Measurements from ENCODE around the gene DUOX1.
"Not testable (repeated sequence)": the region's sequence is repeated elsewhere in the genome, so short reads cannot be mapped to it uniquely, and the experiment has no call there.

The DUOX1 gene

DNA sequence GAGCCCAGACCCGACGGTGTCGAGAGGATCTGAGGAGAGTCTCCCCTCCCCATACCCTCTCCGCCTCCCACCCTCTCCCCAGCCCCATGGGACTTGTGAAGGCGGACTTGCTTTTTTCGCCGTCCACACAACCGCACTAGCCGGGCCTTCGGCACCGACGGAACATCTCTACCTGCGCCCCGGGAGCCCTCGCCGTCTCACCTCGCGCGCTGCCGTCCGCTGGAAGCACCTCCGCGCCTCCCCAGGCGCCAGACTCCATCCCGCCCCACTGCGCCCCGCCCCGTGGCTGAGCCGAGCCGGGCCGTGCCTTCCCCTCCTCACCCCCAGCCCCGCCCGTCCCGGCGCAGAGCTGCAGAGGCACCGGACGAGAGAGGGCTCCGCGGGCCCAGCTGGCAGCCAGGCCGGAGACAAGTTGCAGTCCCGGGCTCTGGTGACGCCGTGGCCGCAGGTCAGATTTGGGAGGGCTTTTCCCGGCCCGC, at the start of gene DUOX1, which contains the start of gene DUOXA1:
TSS of gene DUOX1 (plus strand) at position 344 of the 479 bp plus-strand sequence. CDS start 1,973 bp downstream, outside the sequence.
TSS of gene DUOXA1 (minus strand) at position 229 of the 479 bp plus-strand sequence. CDS start 6,865 bp downstream, outside the sequence.
- no peak for DNase-seq

DNA sequence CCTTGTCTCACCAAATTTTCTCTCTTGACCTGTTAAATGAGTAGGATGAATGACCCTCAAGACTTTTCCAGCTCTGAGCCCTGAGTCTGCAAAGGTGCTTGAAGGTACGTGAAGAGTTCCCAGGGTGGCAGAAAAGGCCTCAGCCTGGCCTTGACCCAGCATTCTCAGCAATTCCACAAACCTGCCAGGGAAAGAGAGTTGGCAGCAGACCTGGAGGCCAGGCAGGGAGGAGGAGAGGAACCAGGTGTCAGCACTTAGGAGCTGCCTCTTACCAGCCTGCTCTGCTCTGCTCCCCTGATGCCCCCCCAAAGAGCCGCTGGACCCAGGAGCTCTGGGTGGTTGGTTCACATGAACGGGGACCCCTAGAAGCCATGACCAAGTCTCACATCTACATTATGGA, 49.2 kb upstream of the DUOX1 start:
- DNase-seq: not testable (repeated sequence)

DNA sequence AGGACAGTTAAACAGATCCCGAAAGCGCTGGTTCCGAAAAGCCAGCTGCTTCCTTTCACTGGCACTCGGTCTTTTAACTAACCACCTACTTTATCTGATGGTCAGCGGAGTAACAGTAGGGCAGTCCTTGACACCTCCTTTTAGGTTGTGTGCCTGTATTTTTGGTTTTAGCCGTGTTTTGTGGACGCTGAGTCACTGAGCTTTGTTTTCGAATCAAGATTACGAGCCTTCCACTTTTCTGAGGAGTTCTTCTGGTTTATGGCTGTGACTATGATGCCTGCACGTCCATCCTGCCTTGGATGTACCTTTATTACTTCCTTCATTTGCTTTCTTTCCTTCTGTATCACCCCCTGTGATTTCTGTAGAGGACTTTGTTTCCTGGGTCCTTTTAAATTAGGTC, 47.4 kb upstream of the DUOX1 start:
- not testable (repeated sequence) for DNase-seq

DNA sequence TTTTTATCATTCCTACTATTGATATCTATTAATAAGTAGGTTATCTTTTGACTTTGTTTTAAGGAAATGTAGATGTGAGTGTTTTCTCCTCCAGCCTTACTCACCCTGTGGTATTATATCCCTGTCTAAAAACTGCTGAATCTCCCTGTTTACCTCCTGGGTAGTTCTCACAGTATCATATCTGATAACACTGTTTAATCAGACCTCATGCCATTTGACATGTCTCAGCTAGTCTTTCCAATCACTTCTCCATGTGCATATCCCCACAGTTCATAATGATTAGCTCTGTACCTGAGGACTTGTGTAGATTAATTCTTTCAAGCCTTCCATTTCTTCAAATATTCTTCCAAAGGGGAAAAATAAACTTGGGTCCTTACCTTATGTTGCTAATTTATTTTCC, 46.6 kb upstream of the DUOX1 start:
- DNase-seq: no peak

DNA sequence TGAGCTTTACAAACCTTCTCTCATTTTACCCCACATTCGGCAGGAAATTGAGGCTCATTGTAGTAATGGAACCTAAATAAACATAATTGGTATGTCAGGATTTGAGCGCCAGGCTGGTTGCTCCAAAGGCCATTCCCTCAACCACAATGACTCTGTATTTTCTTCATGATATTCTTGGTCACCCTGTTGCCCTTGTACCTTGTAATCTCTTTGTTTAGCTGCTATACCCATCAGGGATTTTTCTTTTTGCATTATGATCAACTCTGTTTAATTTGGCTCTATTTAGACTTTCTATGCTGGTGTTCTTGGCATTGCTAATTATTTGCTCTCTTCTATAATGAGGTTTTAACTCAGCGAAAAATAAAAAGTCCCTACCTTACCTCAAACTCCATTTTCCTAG, 45.6 kb upstream of the DUOX1 start:
- DNase-seq: no peak

DNA sequence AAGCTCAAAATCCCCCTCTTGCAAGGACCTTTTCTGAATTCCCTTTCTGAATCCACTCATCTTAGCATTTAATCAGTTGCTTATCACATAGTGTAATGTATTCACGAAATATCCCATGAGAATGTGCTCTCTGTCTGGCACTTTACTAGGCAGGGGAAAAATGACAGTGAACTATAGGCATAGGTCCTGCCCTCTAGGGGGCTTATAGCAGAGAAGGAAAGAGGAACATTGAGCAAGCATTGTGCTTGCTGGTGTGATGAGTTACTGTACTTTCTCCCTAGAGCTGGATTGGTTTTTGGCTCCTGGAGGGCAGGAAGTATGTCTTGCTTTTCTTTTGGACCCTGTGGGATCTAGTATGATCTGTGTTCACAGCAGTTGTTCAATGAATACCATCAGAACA, 42.3 kb upstream of the DUOX1 start:
- no peak for DNase-seq

DNA sequence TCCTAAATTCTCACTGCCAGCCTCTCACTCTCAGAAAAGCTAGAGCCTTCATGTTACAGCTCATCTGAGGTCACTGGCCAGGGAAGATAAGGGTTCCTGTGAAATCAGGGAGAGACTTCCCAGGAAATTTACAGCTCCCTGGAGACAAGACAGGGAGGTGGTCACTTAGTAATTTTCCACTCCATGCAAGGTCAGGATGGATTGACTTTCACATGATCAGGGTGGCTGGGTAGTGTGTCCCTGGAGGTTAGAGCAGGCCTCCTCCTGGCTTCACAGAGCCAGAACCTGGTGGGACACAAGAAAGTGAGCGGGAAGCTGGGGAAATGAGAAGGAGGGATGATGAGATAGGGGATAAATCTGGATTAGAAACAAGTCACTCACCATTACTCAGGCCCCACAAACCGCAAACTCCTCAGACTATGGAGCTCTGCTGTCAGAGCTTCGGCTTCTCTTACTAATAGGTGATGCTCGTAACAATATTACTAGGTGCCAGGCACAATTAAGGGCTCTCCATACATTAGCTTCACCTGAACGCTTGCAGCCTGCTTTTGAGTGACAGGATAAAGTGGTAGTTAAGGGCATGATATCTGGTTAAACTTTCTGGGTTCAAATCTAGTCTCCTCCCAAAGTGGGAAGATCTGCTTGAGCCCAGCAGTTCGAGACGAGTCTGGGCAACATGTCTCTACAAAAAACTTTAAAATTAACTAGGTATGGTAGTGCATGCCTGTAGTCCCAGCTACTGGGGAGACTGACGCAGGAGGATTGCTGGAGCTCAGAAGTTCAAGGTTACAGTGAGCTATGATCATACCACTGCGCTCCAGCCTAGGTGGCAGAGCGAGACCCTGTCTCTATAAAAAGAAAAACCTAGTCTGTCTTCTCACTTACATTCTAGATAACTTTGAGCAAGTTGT, 40.7 kb upstream of the DUOX1 start:
- DNase-seq: no peak

DNA sequence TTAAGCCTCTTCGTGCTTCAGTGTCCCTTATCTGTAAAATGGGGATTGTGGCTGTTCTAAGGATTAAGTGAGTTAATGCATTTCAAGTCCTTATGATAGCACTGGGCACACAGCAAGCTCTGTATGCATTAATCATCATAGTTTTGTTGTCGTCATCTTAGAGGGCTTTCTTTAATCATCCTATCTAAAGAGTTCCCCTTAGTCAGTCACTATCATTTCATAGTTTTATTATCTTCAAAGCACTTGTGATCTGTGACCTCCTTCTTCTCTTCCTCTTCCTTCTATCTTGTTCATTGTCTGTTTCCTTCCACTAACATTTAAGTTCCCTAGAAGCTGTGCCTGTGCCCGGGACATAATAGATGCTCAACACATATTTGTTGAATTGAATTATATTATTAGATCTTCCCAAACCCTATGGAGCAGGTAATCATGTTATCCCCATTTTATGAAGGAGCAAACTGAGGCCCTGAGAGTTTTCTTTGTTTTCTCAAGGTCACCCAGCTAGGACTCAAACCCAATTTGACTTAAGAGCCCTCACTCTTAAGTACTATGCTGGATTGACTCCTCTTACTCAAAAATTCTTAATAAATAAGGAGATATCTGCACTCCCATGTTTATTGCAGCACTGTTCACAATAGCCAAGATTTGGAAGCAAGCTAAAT, 40.0 kb upstream of the DUOX1 start:
- DNase-seq: no peak

DNA sequence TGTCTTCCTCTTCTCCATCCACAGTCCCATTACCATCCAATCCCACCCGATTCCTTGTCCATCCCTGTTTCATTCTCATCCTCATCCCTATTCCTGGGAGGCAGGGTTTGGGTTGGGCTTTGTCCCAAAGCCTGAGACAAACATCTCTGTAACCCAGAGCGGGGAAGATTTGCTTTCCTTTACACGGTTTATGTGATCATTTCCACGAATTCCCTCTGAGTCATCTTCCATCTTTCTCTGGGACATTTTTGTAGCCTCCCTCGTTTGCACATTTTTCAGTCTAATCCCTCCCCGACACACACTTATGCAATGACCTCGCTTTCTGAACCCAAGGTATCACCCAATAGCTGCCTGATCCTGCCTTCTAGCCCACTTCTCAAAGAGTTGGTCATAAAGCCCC, 38.6 kb upstream of the DUOX1 start:
- no peak for DNase-seq

DNA sequence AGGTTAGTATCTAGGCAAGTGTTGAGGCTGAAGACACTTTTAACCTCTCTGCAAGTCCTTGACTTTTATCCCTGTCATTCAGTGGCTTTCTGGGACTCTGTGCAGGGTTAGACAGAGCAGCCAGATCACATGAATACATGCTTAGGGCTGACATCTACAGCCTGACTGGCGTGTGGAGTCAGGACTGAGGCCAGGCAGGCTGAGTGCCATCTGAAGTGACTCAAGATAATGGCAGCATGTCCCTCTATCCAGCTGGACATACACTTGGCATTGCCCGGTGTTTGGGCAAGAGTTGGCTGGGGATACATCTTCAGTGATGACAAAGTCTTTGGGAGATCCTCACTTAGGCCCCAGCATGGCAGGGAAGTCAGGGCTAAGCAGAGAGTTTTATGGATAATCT, 38.2 kb upstream of the DUOX1 start:
- no peak for DNase-seq

DNA sequence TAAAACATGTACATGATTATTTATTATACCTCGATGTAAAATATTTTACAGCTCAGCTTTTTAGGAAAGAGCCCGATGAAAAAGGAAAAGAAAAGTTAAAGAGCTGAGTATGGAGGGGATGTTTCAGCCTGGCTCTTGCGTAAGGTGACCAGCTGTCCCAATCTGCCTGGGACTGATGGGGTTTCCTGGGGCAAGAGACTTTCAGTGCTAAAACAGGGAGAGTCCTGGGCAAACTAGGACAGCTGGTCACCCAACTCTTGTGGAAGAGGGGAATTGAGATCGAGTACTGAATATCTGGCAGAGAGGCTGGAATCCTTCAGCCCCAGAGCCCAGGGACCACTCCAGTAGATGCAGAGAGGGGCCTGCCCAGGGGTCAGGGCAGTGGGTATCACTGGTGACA, 36.8 kb upstream of the DUOX1 start:
- DNase-seq: no peak

DNA sequence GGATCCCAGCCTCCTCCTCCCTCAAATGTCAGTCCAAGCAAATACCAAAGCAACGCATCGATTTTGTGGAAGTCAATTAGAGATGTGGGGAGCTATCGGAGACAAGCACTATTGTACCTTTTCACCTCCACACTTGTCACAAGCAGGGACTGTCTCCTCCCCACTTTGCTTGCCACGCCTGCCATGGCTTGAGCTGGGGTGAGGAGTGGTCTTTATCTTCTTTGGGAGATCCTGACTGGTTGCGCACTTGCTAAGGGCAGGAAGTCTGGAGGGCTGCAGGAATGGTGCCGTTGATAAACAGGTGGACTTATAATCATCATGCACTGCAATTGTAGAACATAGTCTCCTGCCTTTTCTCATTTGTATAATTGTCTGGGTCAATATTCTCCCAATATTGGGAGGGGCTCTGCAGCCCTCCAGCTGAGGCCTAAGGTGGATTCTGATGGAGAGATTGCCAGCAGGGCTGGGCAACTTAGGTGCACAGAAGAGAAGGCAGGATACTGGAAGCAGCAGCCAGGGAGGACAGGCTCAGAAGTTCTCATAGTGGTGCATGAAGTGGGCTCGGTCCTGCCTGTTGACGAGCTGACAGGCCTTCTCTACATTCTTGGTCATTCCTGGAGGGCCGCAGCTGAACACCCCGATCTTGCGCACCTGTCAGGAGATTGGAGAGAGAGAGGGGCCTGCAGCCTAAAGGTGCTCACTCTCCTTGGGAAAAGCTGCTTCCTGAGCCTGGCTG, 36.0 kb upstream of the DUOX1 start:
- DNase-seq: no peak

DNA sequence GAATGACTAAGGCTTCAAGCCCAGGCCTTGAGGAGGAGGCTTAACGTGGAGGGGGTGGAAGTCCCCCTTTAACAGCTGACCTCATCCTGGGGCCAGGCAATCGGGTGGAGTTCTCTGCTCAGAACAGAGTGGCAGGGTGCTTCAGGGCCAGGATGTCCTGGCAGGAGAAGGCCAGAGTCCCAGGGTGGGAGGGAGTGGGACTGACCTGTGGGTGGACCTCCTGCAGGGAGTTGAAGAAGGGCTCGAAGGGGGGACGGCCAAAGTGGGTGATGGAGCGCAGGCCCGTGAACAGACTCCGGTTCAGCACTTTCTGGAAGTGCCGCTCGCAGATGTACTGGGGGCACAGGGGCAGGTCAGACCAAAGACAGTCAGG, 35.5 kb upstream of the DUOX1 start:
- no peak for DNase-seq

DNA sequence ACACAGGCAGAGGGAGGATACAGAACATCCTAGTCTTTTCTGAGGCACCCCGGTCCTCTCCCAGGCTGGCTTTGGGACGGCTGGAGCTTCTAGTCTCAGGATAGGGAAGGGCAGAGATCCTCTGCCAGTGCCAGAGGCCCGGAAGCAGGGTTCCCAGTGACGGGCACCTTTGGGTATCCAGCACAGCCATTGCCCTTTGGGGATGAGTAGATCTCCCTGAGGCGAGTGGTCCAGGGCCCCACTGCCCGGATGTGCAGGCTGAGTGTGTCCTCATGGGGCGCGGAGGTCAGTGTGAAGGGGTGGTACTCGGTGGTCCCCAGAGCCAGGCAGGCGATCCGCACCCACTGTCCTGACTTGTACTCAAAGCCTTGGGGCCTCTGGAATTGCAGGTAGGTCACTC, 34.1 kb upstream of the DUOX1 start:
- DNase-seq: no peak

DNA sequence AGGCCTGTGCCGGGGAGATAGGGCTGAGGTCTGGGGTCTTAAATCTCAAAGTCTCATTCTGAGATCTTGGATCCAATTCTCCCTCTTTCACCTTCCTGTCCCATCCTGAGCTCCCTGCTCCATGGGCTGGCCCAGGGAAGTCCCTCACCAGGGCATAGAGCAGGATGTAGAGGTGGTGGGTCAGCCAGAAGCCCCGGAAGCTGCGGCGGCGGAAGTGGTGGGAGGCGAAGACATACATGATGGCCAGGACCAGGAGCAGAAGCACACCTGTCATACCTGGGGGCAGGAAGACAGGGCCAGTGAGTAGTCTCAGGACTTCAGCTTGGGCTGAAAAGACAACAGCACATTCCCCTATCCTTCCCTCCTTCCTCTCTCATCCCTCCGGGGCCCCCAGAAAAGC, 32.3 kb upstream of the DUOX1 start:
- no peak for DNase-seq

DNA sequence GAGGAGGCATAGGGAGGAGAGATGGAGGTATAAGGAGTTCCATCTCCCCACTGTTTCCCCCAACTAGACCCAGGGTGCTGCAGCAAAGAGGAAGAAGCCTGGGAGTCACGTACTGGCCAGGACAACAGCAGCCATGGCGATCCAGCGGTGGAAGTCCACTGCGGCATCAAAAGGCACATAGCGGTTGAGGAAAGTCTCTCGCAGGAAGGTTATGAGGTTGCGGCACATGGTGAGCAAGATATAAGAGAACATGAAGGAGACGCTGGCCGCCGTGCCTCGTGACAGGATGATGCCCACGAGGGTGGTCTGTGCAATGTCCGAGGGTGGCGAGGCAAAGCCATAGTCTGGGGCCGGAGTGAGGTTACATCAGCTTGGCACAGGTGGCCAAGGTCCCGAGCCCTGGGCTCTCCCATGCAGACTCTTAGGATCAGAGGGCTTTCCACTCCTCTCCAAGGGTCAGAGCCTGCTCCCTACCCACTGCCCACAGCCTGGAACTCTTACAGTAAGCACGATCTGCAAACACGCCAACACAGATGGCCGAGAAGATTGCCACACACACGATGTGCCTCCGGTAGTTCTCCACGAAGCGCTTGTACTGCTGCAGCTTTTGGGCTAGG, 30.1 kb upstream of the DUOX1 start:
- DNase-seq: no peak

DNA sequence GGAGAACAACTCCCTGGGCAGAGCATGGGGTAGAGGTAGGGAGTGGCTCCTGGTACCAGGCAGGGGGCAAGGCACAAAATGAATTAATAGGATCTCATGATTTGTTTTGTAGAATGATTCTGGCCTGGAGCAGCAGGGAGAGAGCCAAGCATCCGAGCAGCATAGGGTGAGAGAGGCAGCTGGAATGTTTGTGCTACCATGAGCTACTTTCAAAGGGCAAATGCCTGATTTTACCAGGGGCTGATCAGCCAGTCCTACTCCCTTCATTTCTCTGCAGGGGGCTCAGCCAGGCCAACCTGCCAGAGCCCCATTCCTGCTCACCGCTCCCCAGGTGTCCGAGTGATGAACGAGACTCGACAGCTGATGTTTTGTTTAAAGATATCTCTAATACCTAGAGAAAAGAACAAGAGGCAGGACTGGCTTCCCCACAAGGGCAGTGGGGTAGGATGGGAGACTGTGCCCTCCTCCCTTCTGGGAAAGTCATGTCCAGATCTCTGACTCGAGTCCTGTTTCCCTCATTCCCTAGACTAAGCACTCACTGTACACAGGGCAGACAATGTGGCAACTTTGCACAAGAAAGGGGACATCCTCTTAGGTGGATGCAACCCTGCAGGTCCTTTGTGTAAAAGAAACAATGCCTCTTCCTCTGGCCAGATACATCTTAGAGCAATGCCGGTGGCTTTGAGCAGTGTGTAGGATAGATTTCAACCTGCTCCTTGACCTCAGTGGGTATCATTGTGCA, 28.7 kb upstream of the DUOX1 start:
- DNase-seq: no peak

DNA sequence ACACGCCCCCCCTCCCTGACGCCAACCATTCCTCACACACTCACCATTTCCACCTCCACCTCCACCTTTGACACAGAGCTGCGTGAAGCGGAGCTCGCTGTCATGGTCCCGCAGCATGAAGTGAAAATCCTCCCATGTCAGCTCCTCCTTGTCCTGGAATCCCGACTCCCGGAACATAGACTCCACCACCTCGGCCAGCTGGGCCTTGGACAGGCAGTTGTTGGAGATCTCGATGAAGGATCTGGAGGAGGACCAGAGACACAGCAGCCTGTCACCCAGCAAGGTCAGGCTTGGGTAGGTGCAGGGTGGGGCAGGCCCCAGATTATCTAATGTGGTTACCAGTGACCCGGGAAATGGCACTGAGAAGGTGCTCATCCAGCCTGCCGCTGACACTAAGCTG, 28.0 kb upstream of the DUOX1 start:
- no peak for DNase-seq

DNA sequence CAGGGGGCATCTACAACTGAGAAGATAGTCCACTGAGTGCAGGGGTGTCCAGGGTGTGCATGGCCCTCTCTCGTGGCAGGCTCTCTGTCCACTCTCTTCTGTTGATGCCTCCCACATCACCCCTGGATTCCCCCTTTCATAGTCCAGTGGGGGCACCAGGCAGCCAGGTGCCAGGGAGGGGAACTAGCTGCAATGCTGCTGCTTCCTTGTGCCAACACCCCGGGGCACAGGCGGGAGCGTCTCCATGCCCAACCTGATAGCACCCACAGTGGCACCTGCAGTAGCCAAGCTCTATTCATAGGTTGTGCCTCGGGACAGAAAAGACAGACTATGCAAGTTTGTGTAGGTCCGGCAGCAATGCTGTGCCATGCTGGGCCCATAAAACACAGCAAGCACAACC, 27.6 kb upstream of the DUOX1 start:
- DNase-seq: no peak

DNA sequence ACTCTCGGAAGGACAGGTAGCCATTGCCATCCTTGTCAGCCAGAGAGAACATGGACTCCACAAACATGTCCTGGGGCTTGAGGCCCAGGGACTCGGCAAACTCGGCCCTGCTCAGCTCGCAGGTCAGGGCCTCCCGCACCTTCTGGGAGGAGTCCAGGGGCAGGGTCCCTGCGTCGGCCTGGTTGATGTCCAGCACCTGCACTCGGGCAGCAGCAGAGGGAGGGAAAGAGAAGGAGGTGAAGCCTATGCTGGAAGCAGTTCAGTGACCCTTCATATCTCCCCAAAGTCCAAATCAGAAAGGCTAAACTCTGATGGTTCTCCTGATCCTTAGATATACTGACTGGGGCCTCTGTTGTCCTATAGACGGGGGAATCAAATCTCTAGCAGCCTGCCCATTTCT, 25.6 kb upstream of the DUOX1 start:
- not testable (repeated sequence) for DNase-seq

DNA sequence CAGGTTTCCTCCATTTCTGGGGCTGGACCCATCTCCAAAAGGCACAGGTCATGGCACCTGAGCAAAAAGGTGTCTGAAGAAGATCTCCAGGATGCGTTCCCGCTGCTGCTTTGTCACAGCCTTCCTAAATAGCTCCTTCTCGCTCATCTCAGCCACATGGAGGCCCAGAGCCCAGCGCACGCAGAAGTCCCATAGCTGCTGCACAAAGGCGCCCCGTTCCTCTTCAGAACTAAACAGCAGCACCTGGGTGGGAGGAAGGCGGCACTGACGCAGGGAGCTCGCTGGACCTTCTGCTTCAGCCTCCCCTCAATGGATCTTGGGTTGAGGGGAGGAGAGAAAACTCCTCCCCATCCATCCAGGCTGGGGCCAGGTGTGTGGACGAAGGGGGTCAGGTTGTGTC, 24.2 kb upstream of the DUOX1 start:
- no peak for DNase-seq
